Natural killer cell (primary cell): ENCODE measurements around the gene PSMC4. TPM values are rescaled to one million over a fixed set of nuclear protein-coding genes. Genes with fewer than 3 reads are reported as not detected.

Experiments used
- ATAC-seq, 3 donors: fragments of 150-1000 bp in 2 of 3; fragments of 200-7000 bp in 1 of 3; cut with Tn5 transposase; 1 replicate in 1 of 3; 2 replicates in 2 of 3; pipeline ENCODE4 v1.10.0; 2021; ENCODE audit warnings: mild to moderate bottlenecking in 2 of 3, moderate library complexity in 2 of 3
- DNase-seq, 2 donors: peaks; one replicate each; pipeline versions ENCODE4 v3.0.0 to v3.0.0-alpha.2; 2013 to 2021; ENCODE audit warnings: mixed read lengths in 1 of 2
- H3K27ac ChIP-seq: one replicate; pipeline ENCODE4 v1.5.1; 2013; ENCODE audit warnings: mild to moderate bottlenecking, low read length
- H3K27me3 ChIP-seq: one replicate; pipeline ENCODE4 v1.6.1; 2013; ENCODE audit warnings: low read length; ENCODE audit not compliant: control insufficient read depth, insufficient read depth
- H3K36me3 ChIP-seq: one replicate; pipeline ENCODE4 v1.6.1; 2013; ENCODE audit warnings: low read length; ENCODE audit not compliant: control insufficient read depth, insufficient read depth
- H3K4me1 ChIP-seq: one replicate; pipeline ENCODE4 v1.6.1; 2013; ENCODE audit warnings: low read length; ENCODE audit not compliant: control insufficient read depth, insufficient read depth
- H3K4me3 ChIP-seq: one replicate; pipeline ENCODE4 v1.5.1; 2013; ENCODE audit warnings: low read length
- H3K9me3 ChIP-seq: one replicate; pipeline ENCODE4 v1.6.1; 2013; ENCODE audit warnings: low read length; ENCODE audit not compliant: control insufficient read depth, insufficient read depth
- H3K27ac Mint-ChIP-seq, 2 donors: one replicate each; pipeline ENCODE4 v1.8.0; 2022; ENCODE audit warnings: mild to moderate bottlenecking in 2 of 2, mixed read lengths in 2 of 2, moderate library complexity in 1 of 2
- H3K27me3 Mint-ChIP-seq, 2 donors: one replicate each; pipeline ENCODE4 v1.8.0; 2022; ENCODE audit warnings: low read depth in 2 of 2, mixed read lengths in 2 of 2
- H3K36me3 Mint-ChIP-seq: one replicate; pipeline ENCODE4 v1.8.0; 2022; ENCODE audit warnings: mixed read lengths
- H3K4me1 Mint-ChIP-seq, 2 donors: one replicate each; pipeline ENCODE4 v1.8.0; 2022; ENCODE audit warnings: mixed read lengths in 2 of 2
- H3K4me3 Mint-ChIP-seq: one replicate; pipeline ENCODE4 v1.8.0; 2022; ENCODE audit warnings: mild to moderate bottlenecking, moderate library complexity, mixed read lengths
- H3K9me3 Mint-ChIP-seq, 2 donors: one replicate each; pipeline ENCODE4 v1.8.0; 2022; ENCODE audit warnings: mixed read lengths in 2 of 2
- CTCF ChIP-seq: fragments of 200-600 bp; IDR thresholded peaks from one replicate; pipeline ENCODE4 v1.8.0; 2022; ENCODE audit warnings: antibody characterized with exemption
- WGBS: methylation state at CpG from one replicate; pipeline ENCODE4 v1.1.7; 2013; ENCODE audit warnings: missing lambda C conversion rate; ENCODE audit not compliant: insufficient coverage; 5-methylcytosine and 5-hydroxymethylcytosine counted together
- intact Hi-C: fragments of 100-400 bp; cut with micrococcal nuclease; formaldehyde crosslinking; loops from one replicate; pipeline ENCODE4 v1.14.2; 2022
- total RNA-seq, 4 donors: library from RNA; stranded (reverse); fragments of 120-200 nt in 1 of 4; gene quantifications; one replicate each; pipeline versions ENCODE4 v1.2.3 to v1.2.4, GENCODE V29; 2013 to 2022

Gene PSMC4
- total RNA-seq, 3 donors from 2014 or later (not counting 1 experiment from before 2014, with no cell fraction given) = 84.9 to 116 (median 101) TPM

- intact Hi-C loops = loop anchor here (5.0 kb wide), 1 partner anchor 82 kb away; no protein-coding TSS in a partner anchor
- H3K36me3 Mint-ChIP-seq = peaks cover 12% of the 10 kb centered on the region
Observed at GRCh38 chr19:39974377-39975155, 3.6 kb downstream of the PSMC4 start.

GRCh38 chr19:39982883-39983282, 11.9 kb downstream of the PSMC4 start:
- Histone ChIP-seq H3K4me1 (no peaks in the 10 kb centered on the region), H3K27me3 (no peaks in the 10 kb centered on the region), H3K27ac (no peak overlapping the region), H3K9me3 (peaks cover 7% of the 10 kb centered on the region), H3K36me3 (peaks cover 40% of the 10 kb centered on the region), H3K4me3 (no peak overlapping the region)
- peaks cover 35% of the 10 kb centered on the region for H3K36me3 Mint-ChIP-seq
- H3K4me1 Mint-ChIP-seq = no peaks in the 10 kb centered on the region
- ATAC-seq (no peak), DNase-seq (no peak)
- H3K27ac Mint-ChIP-seq = no peak overlapping the region
- intact Hi-C loops = no loop called here
- WGBS = no CpG with 5 or more reads among the region's 1 CpG
- H3K27me3 Mint-ChIP-seq = no peaks in the 10 kb centered on the region
- H3K4me3 Mint-ChIP-seq = no peak overlapping the region
- no peak for TF ChIP-seq CTCF
- H3K9me3 Mint-ChIP-seq = peaks cover 2 to 10% of the 10 kb centered on the region in 2 donors

More at GRCh38 chr19:39974377-39975155, 3.6 kb downstream of the PSMC4 start:
- Mint-ChIP-seq H3K4me1 (peaks cover 35 to 39% of the 10 kb centered on the region in 2 donors), H3K9me3 (no peaks in the 10 kb centered on the region), H3K27me3 (no peaks in the 10 kb centered on the region), H3K27ac (no peak overlapping the region), H3K4me3 (no peak overlapping the region)
- 98% methylated on average over 24 of the region's 24 CpGs for WGBS
- H3K4me3 ChIP-seq = no peak overlapping the region
- peaks cover 50% of the 10 kb centered on the region for H3K36me3 ChIP-seq
- H3K27me3 ChIP-seq = no peaks in the 10 kb centered on the region
- H3K4me1 ChIP-seq = peaks cover 24% of the 10 kb centered on the region
- no peaks in the 10 kb centered on the region for H3K9me3 ChIP-seq
- no peak for TF ChIP-seq CTCF
- ATAC-seq (no peak), DNase-seq (no peak)
- H3K27ac ChIP-seq = no peak overlapping the region

- Histone ChIP-seq H3K36me3 (peaks cover 38% of the 10 kb centered on the region), H3K27me3 (no peaks in the 10 kb centered on the region), H3K4me1 (no peaks in the 10 kb centered on the region), H3K4me3 (no peak overlapping the region), H3K9me3 (peaks cover 7% of the 10 kb centered on the region), H3K27ac (no peak overlapping the region)
- intact Hi-C loops = no loop called here
- DNase-seq (no peak), ATAC-seq (no peak)
- 100% methylated on average over 5 of the region's 5 CpGs for WGBS
- Mint-ChIP-seq H3K4me3 (no peak overlapping the region), H3K27me3 (no peaks in the 10 kb centered on the region), H3K9me3 (peaks cover 2 to 10% of the 10 kb centered on the region in 2 donors), H3K36me3 (peaks cover 35% of the 10 kb centered on the region), H3K4me1 (peaks cover 0 to 2% of the 10 kb centered on the region in 2 donors), H3K27ac (peak overlapping the region in 1 of 2 donors; percentile 53)
- no peak for TF ChIP-seq CTCF
Observed at GRCh38 chr19:39983695-39984300, 12.8 kb downstream of the PSMC4 start.
